Renal cortex interstitium (tissue), 3 donors: Measurements from ENCODE around the gene LECT2. TPM values are rescaled to one million over a fixed set of nuclear protein-coding genes. Genes with fewer than 3 reads are reported as not detected.

Experiments
- polyA plus RNA-seq, 3 donors: library from polyadenylated mRNA; unstranded; fragments of 120-200 nt; gene quantifications; one replicate each; pipeline ENCODE4 v1.2.1, GENCODE V29; 2013; ENCODE audit not compliant: insufficient read length in 3 of 3

LECT2 gene
- polyA plus RNA-seq, 3 donors: 2.3 to 5.1 (median 2.3) TPM

Other genes starting within 250 kb of the LECT2 start
- gene SLC25A48, start 120.3 kb downstream of the LECT2 start, polyA plus RNA-seq: 1 to 10 TPM; 3.4 to 7.0 (median 4.3) TPM
- not detected for gene IL9, start 59.1 kb downstream of the LECT2 start, polyA plus RNA-seq
- 100 to 1,000 TPM; 215 to 272 (median 218) TPM for gene TGFBI, start 74.0 kb upstream of the LECT2 start, polyA plus RNA-seq
- 10 to 100 TPM; 64.6 to 77.0 (median 68.9) TPM for gene SMAD5, start 177.9 kb upstream of the LECT2 start, polyA plus RNA-seq
- gene SMIM32, start 238.2 kb upstream of the LECT2 start, polyA plus RNA-seq: 10 to 100 TPM in 2 of 3 donors, 1 to 10 TPM in 1; 8.8 to 21.7 (median 16.4) TPM